Omental fat pad (tissue), 4 donors: Measurements from ENCODE around the gene HSD11B1. TPM values are rescaled to one million over a fixed set of nuclear protein-coding genes. Genes with fewer than 3 reads are reported as not detected.

Source experiments
- ATAC-seq: fragments of 150-250 bp; one replicate; pipeline ENCODE4 v1.9.1; 2016; ENCODE audit warnings: mild to moderate bottlenecking, moderate library complexity; ENCODE audit not compliant: low FRiP score
- DNase-seq: peaks from one replicate; pipeline ENCODE4 v3.0.0-alpha.2; 2019; ENCODE audit warnings: low spot score
- total RNA-seq, 4 donors: library from RNA; depleted of rRNA; stranded (reverse); fragments of >200 nt; gene quantifications; one replicate each; pipeline ENCODE4 v1.1.0, GENCODE V29; 2016
- TF ChIP-seq, protein P1 (sequence below), 3 donors: fragments of 450-650 bp; IDR thresholded peaks; one replicate each; pipeline ENCODE4 v1.5.1; 2016 to 2017; ENCODE audit warnings: antibody characterized with exemption in 3 of 3, mild to moderate bottlenecking in 3 of 3, moderate library complexity in 2 of 3

HSD11B1 gene
- total RNA-seq, 4 donors from 2014 or later: 12.8 to 47.3 (median 18.0) TPM

DNA sequence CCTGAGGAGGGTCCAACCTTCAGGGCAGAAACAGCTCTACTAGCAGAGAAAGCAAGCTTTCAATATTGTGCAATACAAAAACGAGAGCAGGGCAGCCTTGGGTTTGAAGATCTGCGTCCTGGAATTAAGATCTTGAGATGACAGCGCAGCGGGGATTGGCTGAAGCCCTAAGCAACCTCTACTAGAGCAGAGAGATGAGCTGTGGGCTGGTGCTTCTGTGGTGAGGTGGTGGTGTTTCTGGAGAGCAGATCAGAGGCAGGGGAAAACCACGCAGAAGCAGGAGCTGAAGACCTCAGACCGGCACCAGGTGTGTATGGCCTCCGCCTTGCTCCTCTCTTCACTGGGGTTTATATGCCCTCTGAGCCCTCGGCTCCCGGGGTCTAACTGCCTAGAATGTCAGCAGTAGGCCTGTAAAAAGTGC, 63.7 kb downstream of the HSD11B1 start:
- no peak for DNase-seq
- TF ChIP-seq, protein P1, sequence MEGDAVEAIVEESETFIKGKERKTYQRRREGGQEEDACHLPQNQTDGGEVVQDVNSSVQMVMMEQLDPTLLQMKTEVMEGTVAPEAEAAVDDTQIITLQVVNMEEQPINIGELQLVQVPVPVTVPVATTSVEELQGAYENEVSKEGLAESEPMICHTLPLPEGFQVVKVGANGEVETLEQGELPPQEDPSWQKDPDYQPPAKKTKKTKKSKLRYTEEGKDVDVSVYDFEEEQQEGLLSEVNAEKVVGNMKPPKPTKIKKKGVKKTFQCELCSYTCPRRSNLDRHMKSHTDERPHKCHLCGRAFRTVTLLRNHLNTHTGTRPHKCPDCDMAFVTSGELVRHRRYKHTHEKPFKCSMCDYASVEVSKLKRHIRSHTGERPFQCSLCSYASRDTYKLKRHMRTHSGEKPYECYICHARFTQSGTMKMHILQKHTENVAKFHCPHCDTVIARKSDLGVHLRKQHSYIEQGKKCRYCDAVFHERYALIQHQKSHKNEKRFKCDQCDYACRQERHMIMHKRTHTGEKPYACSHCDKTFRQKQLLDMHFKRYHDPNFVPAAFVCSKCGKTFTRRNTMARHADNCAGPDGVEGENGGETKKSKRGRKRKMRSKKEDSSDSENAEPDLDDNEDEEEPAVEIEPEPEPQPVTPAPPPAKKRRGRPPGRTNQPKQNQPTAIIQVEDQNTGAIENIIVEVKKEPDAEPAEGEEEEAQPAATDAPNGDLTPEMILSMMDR (IDR thresholded peaks at IDR 0.05): no peak
- peak; percentile 37 for ATAC-seq

DNA sequence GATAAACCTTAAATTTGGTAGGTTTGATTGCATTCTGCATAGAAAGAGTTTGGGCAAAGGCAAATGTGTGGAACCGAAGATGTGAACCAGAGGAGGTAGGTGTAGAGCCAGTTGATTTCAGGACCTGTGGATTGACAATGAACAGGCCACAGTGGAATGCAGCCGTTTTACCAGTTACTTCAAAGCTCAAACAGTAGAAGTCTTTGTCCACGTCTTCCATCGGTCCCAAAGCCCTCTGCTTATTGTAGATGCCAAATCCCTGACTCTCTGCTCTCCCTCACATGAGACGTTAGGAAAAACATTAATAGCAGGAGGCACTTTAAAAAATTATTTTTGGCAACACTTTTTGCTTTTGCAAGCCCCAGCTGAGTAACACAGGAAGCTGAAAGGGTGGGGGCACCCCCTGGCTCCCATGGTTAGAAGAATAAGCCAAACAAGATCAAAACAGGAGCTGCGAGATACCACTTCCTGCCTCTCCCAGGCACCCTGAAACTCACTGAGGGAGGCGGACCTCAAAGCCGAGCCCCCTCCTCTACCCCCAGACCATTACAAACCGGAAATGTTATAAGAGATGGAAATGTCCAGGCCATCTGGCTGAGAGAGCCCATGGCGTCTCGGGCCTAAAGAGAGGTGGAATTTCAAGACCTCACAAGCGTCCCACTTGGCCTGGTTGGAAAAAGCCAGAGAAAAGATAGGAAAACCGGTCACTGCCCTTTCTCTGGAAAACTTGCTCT, 64.7 kb downstream of the HSD11B1 start:
- TF ChIP-seq, protein P1 (IDR thresholded peaks at IDR 0.05): no peak
- DNase-seq (no peak), ATAC-seq (peak; percentile 75)

DNA sequence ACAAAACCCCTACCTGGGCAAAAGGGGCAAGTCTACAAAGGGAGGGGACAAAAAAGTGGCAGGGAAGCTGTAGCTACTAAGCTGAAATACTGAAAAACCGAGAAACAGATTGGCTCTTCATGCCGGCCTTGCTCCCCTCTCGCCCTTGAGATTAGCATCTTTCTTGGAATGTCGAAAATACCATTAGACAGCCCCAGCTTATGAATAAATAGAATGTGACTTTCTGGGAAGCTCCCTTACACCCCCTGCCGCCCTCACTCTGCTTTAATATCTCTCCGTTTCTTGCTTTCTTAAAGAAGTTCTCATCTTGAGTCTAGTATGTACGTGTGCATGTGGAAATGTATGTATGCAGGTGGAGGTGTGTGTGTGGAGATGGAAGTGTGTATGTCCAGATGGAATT, 65.3 kb downstream of the HSD11B1 start:
- ATAC-seq (no peak), DNase-seq (no peak)
- TF ChIP-seq, protein P1 (IDR thresholded peaks at IDR 0.05): no peak

DNA sequence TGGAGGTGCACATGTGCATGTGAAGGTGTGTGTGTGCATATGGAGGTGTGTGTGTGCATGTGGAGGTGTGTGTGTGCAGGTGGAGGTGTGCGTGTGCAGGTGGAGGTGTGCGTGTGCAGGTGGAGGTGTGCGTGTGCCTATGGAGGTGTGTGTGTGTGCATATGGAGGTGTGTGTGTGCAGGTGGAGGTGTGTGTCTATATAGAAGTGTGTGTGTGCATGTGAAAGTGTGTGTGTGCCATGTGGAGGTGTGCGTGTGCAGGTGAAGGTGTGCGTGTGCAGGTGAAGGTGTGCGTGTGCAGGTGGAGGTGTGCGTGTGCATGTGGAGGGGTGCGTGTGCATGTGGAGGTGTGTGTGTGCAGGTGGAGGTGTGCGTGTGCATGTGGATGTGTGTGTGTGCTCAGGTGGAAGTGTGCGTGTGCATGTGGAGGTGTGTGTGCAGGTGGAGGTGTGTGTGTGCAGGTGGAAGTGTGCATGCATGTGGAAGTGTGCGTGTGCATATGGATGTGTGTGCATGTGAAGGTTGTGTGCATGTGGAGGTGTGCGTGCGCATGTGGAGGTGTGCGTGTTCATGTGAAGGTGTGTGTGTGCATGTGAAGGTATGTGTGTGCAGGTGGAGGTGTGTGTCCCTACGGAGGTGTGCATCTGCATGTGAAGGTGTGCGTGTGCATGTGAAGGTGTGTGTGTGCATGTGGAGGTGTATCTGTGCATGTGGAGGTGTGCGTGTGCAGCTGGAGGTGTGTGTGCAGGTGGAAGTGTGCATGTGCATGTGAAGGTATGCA, 66.2 kb downstream of the HSD11B1 start:
- TF ChIP-seq, protein P1 (IDR thresholded peaks at IDR 0.05): no peak
- DNase-seq (no peak), ATAC-seq (no peak)

DNA sequence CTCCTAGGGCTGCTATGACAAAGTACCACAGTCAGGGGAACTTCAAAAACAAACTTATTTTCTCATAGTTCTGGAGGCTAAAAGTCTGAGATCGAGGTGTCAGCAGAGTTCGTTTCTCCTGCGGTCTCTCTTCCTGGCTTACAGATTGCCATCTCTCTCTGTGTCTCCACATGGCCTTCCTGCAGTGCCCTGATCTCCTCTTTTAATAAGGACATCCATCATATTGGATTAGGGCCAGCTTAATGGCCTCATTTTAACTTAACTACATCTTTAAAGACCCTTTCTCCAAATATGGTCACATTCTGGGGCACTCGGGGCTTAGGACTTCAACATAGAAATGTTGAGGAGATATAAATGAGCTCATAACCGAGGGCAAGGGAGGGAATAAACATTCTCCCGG, 67.5 kb downstream of the HSD11B1 start:
- DNase-seq (no peak), ATAC-seq (no peak)
- TF ChIP-seq, protein P1 (IDR thresholded peaks at IDR 0.05): no peak

DNA sequence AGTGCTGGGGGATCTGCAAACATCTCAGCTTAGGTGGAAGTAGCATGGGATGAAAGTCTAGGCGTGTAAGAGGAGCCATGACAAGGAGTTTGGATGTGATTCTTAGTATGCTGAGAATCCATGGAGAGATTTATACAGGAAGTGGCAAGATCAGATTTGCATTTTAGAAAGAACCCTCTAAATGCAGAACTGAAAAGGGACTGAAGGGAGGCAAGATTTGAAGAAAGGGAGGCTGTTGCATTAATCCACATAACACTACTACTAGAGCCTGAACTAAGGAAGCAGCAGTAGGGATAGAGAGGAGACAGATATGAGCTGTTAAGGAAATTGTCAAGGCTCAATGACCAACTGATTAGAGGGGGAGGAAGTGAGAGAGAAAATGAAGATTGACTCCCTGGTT, 69.9 kb downstream of the HSD11B1 start:
- no peak for ATAC-seq
- TF ChIP-seq, protein P1 (IDR thresholded peaks at IDR 0.05): no peak
- DNase-seq: no peak
